ENCODE results near the gene LGR4. TPM values are rescaled to one million over a fixed set of nuclear protein-coding genes. Genes with fewer than 3 reads are reported as not detected.
A peak's percentile ranks its signal among the peaks of the same experiment; 100 is the strongest.

Gene LGR4
- total and polyA plus RNA-seq, 7 donors, result 11.3 to 44.3 (median 29.9) TPM

GRCh38 chr11:27370374-27370773 lies 102.2 kb downstream of the LGR4 start:
- Histone ChIP-seq H3K36me3 (peaks cover 0 to 50% (median 8%) of the 10 kb centered on the region in 4 donors), H3K27me3 (no peaks in the 10 kb centered on the region), H3K4me1 (peaks cover 0 to 16% (median 11%) of the 10 kb centered on the region in 4 donors), H3K9me3 (no peaks in the 10 kb centered on the region), H3K27ac (peak overlapping the region in 3 of 4 donors; percentile 10 to 69 (median 51)), H3K4me3 (no peak overlapping the region)
- DNase-seq, result no peak
- WGBS, 2 donors, result 53 to 61% methylated on average over 2 of the region's 2 CpGs
- no peak for TF ChIP-seq EP300 (IDR thresholded peaks at IDR 0.05)
- TF ChIP-seq POLR2A (IDR thresholded peaks at IDR 0.05), result no peak
- no peak for TF ChIP-seq CTCF (IDR thresholded peaks at IDR 0.05)
- no peak for TF ChIP-seq POLR2AphosphoS5 (IDR thresholded peaks at IDR 0.05)
- intact Hi-C loops (cut with DNase I), result no loop called here

GRCh38 chr11:27367881-27368280 lies 104.7 kb downstream of the LGR4 start:
- H3K9me3 ChIP-seq, result no peaks in the 10 kb centered on the region
- DNase-seq, result no peak
- no peak overlapping the region for H3K4me3 ChIP-seq
- intact Hi-C loops (cut with DNase I), result no loop called here
- TF ChIP-seq POLR2AphosphoS5 (IDR thresholded peaks at IDR 0.05), result no peak
- no peak for TF ChIP-seq CTCF (IDR thresholded peaks at IDR 0.05)
- TF ChIP-seq POLR2A (IDR thresholded peaks at IDR 0.05), result no peak
- TF ChIP-seq EP300 (IDR thresholded peaks at IDR 0.05), result no peak
- no peak overlapping the region for H3K27ac ChIP-seq
- peaks cover 0 to 33% (median 7%) of the 10 kb centered on the region in 4 donors for H3K36me3 ChIP-seq
- WGBS, 2 donors, result 87 to 94% methylated on average over 10 of the region's 10 CpGs
- peaks cover 0 to 23% (median 18%) of the 10 kb centered on the region in 4 donors for H3K4me1 ChIP-seq
- H3K27me3 ChIP-seq, result no peaks in the 10 kb centered on the region

GRCh38 chr11:27363576-27364117 lies 108.9 kb downstream of the LGR4 start:
- 20 to 36% methylated on average over 13 of the region's 13 CpGs for WGBS, 2 donors
- intact Hi-C loops (cut with DNase I), result loop anchor here (5.0 kb wide), 1 partner anchor 109 kb away; the partner anchor contains the start of gene LGR4
- Histone ChIP-seq H3K9me3 (no peaks in the 10 kb centered on the region), H3K27ac (peak overlapping the region; percentile 29 to 61 (median 48)), H3K27me3 (no peaks in the 10 kb centered on the region), H3K4me3 (peak overlapping the region; percentile 75 to 81 (median 77)), H3K4me1 (peaks cover 0 to 16% (median 13%) of the 10 kb centered on the region in 4 donors), H3K36me3 (peaks cover 0 to 14% (median 4%) of the 10 kb centered on the region in 4 donors)
- TF ChIP-seq POLR2A (IDR thresholded peaks at IDR 0.05) (no peak), POLR2AphosphoS5 (IDR thresholded peaks at IDR 0.05) (no peak), EP300 (IDR thresholded peaks at IDR 0.05) (no peak), CTCF (IDR thresholded peaks at IDR 0.05) (no peak)
- no peak for DNase-seq

DNA sequence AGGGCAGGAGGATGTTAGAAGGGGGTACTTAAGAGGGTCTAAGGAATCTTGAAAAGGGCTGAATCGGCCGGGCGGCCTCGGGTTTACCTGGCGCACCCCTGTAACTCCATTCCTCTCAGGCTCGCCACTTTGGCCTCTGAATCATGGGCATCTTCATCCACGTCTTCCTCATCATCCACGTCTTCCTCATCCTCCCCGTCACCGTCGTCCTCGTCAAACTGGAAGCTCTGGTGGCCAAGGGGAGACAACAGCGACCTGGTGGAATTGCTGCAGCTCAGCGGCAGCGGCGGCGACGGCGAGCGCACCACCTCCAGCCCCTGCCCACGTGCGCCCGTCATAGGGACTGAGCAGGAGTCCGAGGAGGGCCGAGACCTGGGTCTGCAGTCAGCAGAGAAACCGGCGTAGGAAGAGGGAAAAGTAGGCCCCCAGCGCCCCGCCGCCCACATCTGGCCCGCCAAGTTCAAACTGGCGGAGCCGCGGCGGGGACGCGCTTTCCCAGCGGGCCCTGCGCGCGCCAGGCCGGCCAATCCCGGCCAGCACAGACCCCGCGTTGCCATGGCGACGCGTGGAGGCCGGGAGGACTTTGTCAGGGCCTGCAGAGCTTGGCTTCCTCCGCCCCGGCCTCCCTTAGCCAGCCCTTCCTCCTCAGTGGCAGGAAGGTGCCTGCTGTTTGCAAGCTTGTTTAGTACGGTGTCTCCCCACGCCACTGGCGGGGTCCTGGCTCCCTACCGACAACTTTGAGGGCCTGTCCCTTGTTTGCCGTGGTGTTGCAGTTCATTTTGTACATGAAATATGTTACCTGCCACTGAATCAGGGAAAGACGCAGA lies 109.6 kb downstream of the LGR4 start, which contains the start of gene CCDC34:
TSS of gene CCDC34 (minus strand) at position 467 of the 827 bp plus-strand sequence. CDS start at position 446, 21 bp downstream.
- intact Hi-C loops (cut with DNase I), result loop anchor here (5.0 kb wide), 1 partner anchor 109 kb away; the partner anchor contains the start of gene LGR4
- Histone ChIP-seq H3K4me1 (peaks cover 0 to 16% (median 13%) of the 10 kb centered on the region in 4 donors), H3K4me3 (peak within 1 kb of the TSS; percentile 75 to 81 (median 77)), H3K27ac (peak within 1 kb of the TSS; percentile 29 to 61 (median 53)), H3K27me3 (no peaks in the 10 kb centered on the region), H3K9me3 (no peaks in the 10 kb centered on the region), H3K36me3 (peaks cover 0 to 7% (median 4%) of the 10 kb centered on the region in 4 donors)
- TF ChIP-seq POLR2A (IDR thresholded peaks at IDR 0.05) (no peak), POLR2AphosphoS5 (IDR thresholded peaks at IDR 0.05) (peak in 3 of 4 donors; percentile 46 to 54 (median 49))
- 0 to 1% methylated on average over 57 of the region's 57 CpGs for whole genome bisulfite sequencing, 2 donors
- DNase-seq, result peak; percentile 94
